IMR-90 (cell line): Measurements from ENCODE around the gene CDYL2. TPM values are rescaled to one million over a fixed set of nuclear protein-coding genes. Genes with fewer than 3 reads are reported as not detected.

Source experiments
- ATAC-seq: fragments of 200-7000 bp; cut with Tn5 transposase; 2 replicates; pipeline ENCODE4 v1.9.1; 2020; ENCODE audit warnings: low read depth, mild to moderate bottlenecking, moderate library complexity
- BruUV-seq: library from RNA; stranded (reverse); fragments of 400-500 nt; replicated peaks from 2 replicates; lab custom pipeline; 2021; lab: Mats Ljungman, UMichigan
- CTCF ChIA-PET: fragments of 300-600 bp; formaldehyde crosslinking; extraction: SDS; loops from one replicate; lab custom pipeline; 2021; ENCODE audit warnings: antibody characterized with exemption; lab: Yijun Ruan, JAX
- POLR2A ChIA-PET: fragments of 300-600 bp; sonication (Branson Sonifier 250); formaldehyde crosslinking; loops from one replicate; lab custom pipeline; 2022; ENCODE audit warnings: antibody characterized with exemption; ENCODE audit not compliant: unreplicated experiment; lab: Charles Lee
- DNase-seq: peaks from one replicate; pipeline ENCODE4 v3.0.0; 2013
- H2AFZ ChIP-seq: replicated peaks from 2 replicates; pipeline ENCODE3; 2013; ENCODE audit warnings: low read length, mild to moderate bottlenecking; ENCODE audit not compliant: poor library complexity
- H2AK5ac ChIP-seq: 2 replicates; pipeline ENCODE4 v1.6.1; 2013; ENCODE audit warnings: low read depth, low read length, inconsistent platforms
- H2AK9ac ChIP-seq: replicated peaks from 2 replicates; pipeline ENCODE3; 2013; ENCODE audit warnings: mild to moderate bottlenecking, low read depth, low read length, moderate library complexity; ENCODE audit not compliant: poor library complexity
- H2BK120ac ChIP-seq: 2 replicates; pipeline ENCODE4 v1.6.1; 2013; ENCODE audit warnings: low read depth, low read length, inconsistent platforms
- H2BK15ac ChIP-seq: 3 replicates; pipeline ENCODE4 v1.6.1; 2013; ENCODE audit warnings: low read depth, low read length, inconsistent platforms
- H2BK20ac ChIP-seq: 2 replicates; pipeline ENCODE4 v1.6.1; 2013; ENCODE audit warnings: low read depth, mild to moderate bottlenecking, inconsistent platforms, low read length, moderate library complexity
- H2BK5ac ChIP-seq: 2 replicates; pipeline ENCODE4 v1.6.1; 2013; ENCODE audit warnings: mild to moderate bottlenecking, low read depth, low read length, inconsistent platforms; ENCODE audit not compliant: poor library complexity, severe bottlenecking
- H3K14ac ChIP-seq: replicated peaks from 2 replicates; pipeline ENCODE4 v1.6.1; 2013; ENCODE audit warnings: low read depth, low read length, inconsistent platforms
- H3K18ac ChIP-seq: 2 replicates; pipeline ENCODE4 v1.6.1; 2013; ENCODE audit warnings: low read depth, low read length, control low read depth
- H3K23ac ChIP-seq: 2 replicates; pipeline ENCODE4 v1.6.1; 2013; ENCODE audit warnings: low read depth, low read length, inconsistent platforms
- H3K27ac ChIP-seq: 2 replicates; pipeline ENCODE4 v1.5.1; 2013; ENCODE audit warnings: mild to moderate bottlenecking, control low read depth, low read length; ENCODE audit not compliant: insufficient read depth
- H3K27me3 ChIP-seq: 2 replicates; pipeline ENCODE4 v1.6.1; 2013; ENCODE audit warnings: low read length; ENCODE audit not compliant: control insufficient read depth, insufficient read depth
- H3K36me3 ChIP-seq: 2 replicates; pipeline ENCODE4 v1.6.1; 2013; ENCODE audit warnings: low read length, mixed read lengths; ENCODE audit not compliant: control insufficient read depth, insufficient read depth
- H3K4ac ChIP-seq: 2 replicates; pipeline ENCODE4 v1.6.1; 2013; ENCODE audit warnings: low read depth, low read length, inconsistent platforms
- H3K4me1 ChIP-seq: 2 replicates; pipeline ENCODE4 v1.6.1; 2013; ENCODE audit warnings: low read length, mixed read lengths; ENCODE audit not compliant: control insufficient read depth, insufficient read depth
- H3K4me2 ChIP-seq: 2 replicates; pipeline ENCODE4 v1.6.1; 2013; ENCODE audit warnings: low read depth, mild to moderate bottlenecking, control low read depth, low read length, moderate library complexity
- H3K4me3 ChIP-seq: 2 replicates; pipeline ENCODE4 v1.5.1; 2013; ENCODE audit warnings: low read depth, mild to moderate bottlenecking, control low read depth, low read length, moderate library complexity; ENCODE audit not compliant: insufficient read depth
- H3K56ac ChIP-seq: 2 replicates; pipeline ENCODE4 v1.6.1; 2013; ENCODE audit warnings: low read length, inconsistent platforms; ENCODE audit not compliant: insufficient read depth; ENCODE audit errors: extremely low read depth
- H3K79me1 ChIP-seq, 2 experiments: 2 replicates each; pipeline ENCODE4 v1.6.1; 2013; ENCODE audit warnings: low read length in 2 of 2, inconsistent platforms in 1 of 2, low read depth in 1 of 2
- H3K9ac ChIP-seq: 2 replicates; pipeline ENCODE4 v1.6.1; 2013; ENCODE audit warnings: low read depth, low read length, control low read depth
- H3K9me1 ChIP-seq: 2 replicates; pipeline ENCODE4 v1.6.1; 2013; ENCODE audit warnings: low read length, inconsistent platforms; ENCODE audit not compliant: insufficient read depth
- H3K9me3 ChIP-seq: 2 replicates; pipeline ENCODE4 v1.6.1; 2013; ENCODE audit warnings: low read length; ENCODE audit not compliant: control insufficient read depth, insufficient read depth
- H4K20me1 ChIP-seq: 2 replicates; pipeline ENCODE4 v1.6.1; 2013; ENCODE audit warnings: low read length, inconsistent platforms; ENCODE audit not compliant: insufficient read depth
- H4K5ac ChIP-seq: 2 replicates; pipeline ENCODE4 v1.6.1; 2013; ENCODE audit warnings: mild to moderate bottlenecking, low read depth, low read length, control low read depth
- H4K8ac ChIP-seq, 2 experiments: 2 replicates each; pipeline ENCODE4 v1.6.1; 2013; ENCODE audit warnings: low read depth in 2 of 2, low read length in 2 of 2, control low read depth in 1 of 2, inconsistent platforms in 1 of 2
- H4K91ac ChIP-seq: 2 replicates; pipeline ENCODE4 v1.6.1; 2013; ENCODE audit warnings: low read depth, low read length, inconsistent platforms; ENCODE audit not compliant: insufficient read depth
- CEBPB ChIP-seq: IDR thresholded peaks from 2 replicates; pipeline ENCODE4 v1.6.1; 2012; ENCODE audit warnings: low read depth, low read length, improper control_type of control experiment
- FOS ChIP-seq: fragments of 150-350 bp; IDR thresholded peaks from 2 replicates; pipeline ENCODE4 v1.6.1; 2016; ENCODE audit warnings: low read depth, low read length
- MAZ ChIP-seq: IDR thresholded peaks from 2 replicates; pipeline ENCODE4 v1.6.1; 2012; ENCODE audit warnings: low read depth, mild to moderate bottlenecking, low read length, improper control_type of control experiment, moderate library complexity, borderline replicate concordance
- RFX5 ChIP-seq: IDR thresholded peaks from 2 replicates; pipeline ENCODE4 v1.8.0; 2012; ENCODE audit warnings: low read depth, mild to moderate bottlenecking, low read length, moderate library complexity
- SMC3 ChIP-seq: fragments of 150-350 bp; IDR thresholded peaks from 2 replicates; pipeline ENCODE4 v1.6.1; 2016; ENCODE audit warnings: low read depth, mild to moderate bottlenecking, antibody characterized with exemption, low read length, moderate library complexity
- WGBS, 2 experiments: methylation state at CpG; one replicate each; pipeline versions ENCODE4 v1.1.5 to v1.1.7; 2013; ENCODE audit warnings: missing lambda C conversion rate in 2 of 2; ENCODE audit not compliant: insufficient read length in 1 of 2; ENCODE audit errors: extremely low coverage in 2 of 2; 5-methylcytosine and 5-hydroxymethylcytosine counted together
- dilution Hi-C: fragments of 300-500 bp; cut with HindIII; formaldehyde crosslinking; loops from one replicate; pipeline ENCODE4 v1.14.3; 2018; ENCODE audit warnings: low sequenced_read_pairs; ENCODE audit not compliant: unreplicated experiment
- in situ Hi-C: fragments of 300-500 bp; cut with MboI; formaldehyde crosslinking; loops from 3 replicates; pipeline ENCODE4 v1.14.3; 2019; ENCODE audit warnings: low sequenced_read_pairs, inconsistent platforms, mixed read lengths
- intact Hi-C: fragments of 100-400 bp; cut with micrococcal nuclease; formaldehyde crosslinking; loops from 2 replicates; pipeline ENCODE4 v1.10.0; 2022
- polyA plus RNA-seq, 3 experiments: library from polyadenylated mRNA; depleted of rRNA; stranded (reverse); fragments of >200 nt; gene quantifications; 2 replicates each; pipeline ENCODE4 v1.2.3, GENCODE V29; 2012; ENCODE audit warnings: low replicate concordance in 1 of 3
- total RNA-seq: library from RNA; depleted of rRNA; stranded (reverse); fragments of >200 nt; gene quantifications from 2 replicates; pipeline ENCODE4 v1.2.3, GENCODE V29; 2012

CDYL2 gene
- total and polyA plus RNA-seq, 2 of the 4 experiments (the other 2 are of a cell fraction) = 1.2 to 3.9 TPM

- BruUV-seq = no TSS peak
- Histone ChIP-seq H3K27ac (no peak overlapping the region), H4K8ac (peak overlapping the region in 1 of 2 experiments; percentile 71; a peak in 1 of 4 replicates), H2AK5ac (peak overlapping the region; percentile 24; the same call in 1 of the 2 replicates), H3K9me1 (no peaks in the 10 kb centered on the region), H2AFZ (no peak overlapping the region), H2BK120ac (peak overlapping the region; percentile 82; the same call in 1 of the 2 replicates), H3K14ac (0 out of 2 replicates have a peak overlapping the region, but pooled peaks have one; percentile 7), H3K4me3 (no peak overlapping the region), H3K79me1 (no peaks in the 10 kb centered on the region), H2BK15ac (peak overlapping the region; percentile 68; the same call in 1 of the 3 replicates), H3K36me3 (no peaks in the 10 kb centered on the region), H4K5ac (no peak overlapping the region), H2AK9ac (no peak overlapping the region), H3K4me2 (no peak overlapping the region), H4K91ac (peak overlapping the region; percentile 62), H3K9ac (no peak overlapping the region), H4K20me1 (no peaks in the 10 kb centered on the region), H3K23ac (peak overlapping the region; percentile 67; the same call in 1 of the 2 replicates), H3K9me3 (peaks cover 4% of the 10 kb centered on the region; the same call in 1 of the 2 replicates), H3K4ac (peak overlapping the region; percentile 52; the same call in 1 of the 2 replicates), H2BK5ac (no peak overlapping the region), H3K18ac (no peak overlapping the region), H3K56ac (no peak overlapping the region), H3K4me1 (no peaks in the 10 kb centered on the region; the same call in 1 of the 2 replicates), H3K27me3 (no peaks in the 10 kb centered on the region), H2BK20ac (peak overlapping the region; percentile 55; the same call in 1 of the 2 replicates)
- POLR2A ChIA-PET = no interaction called here
- in situ Hi-C loops (no loop called here), intact Hi-C loops (no loop called here), dilution Hi-C loops (no loop called here)
- WGBS, 2 experiments = 25% methylated on average over 2 of the region's 3 CpGs; no CpG with 5 or more reads in 1 of the 2 experiments
- CTCF ChIA-PET = no interaction called here
- peak; percentile 51; the same call in 1 of the 2 replicates for ATAC-seq
- DNase-seq = peak; percentile 59
- TF ChIP-seq FOS (no peak), RFX5 (no peak), MAZ (no peak), CEBPB (peak; percentile 77), SMC3 (no peak)
Measured at GRCh38 chr16:80599466-80599865, 204.9 kb downstream of the CDYL2 start.
